H9 (cell line): ENCODE results near the gene NSUN3. TPM values are rescaled to one million over a fixed set of nuclear protein-coding genes. Genes with fewer than 3 reads are reported as not detected.

Experiments
- DNase-seq: peaks from one replicate; pipeline ENCODE4 v3.0.0-alpha.2; 2017
- H2AFZ ChIP-seq: one replicate; pipeline ENCODE4 v1.6.1; 2013; ENCODE audit warnings: mild to moderate bottlenecking, low read length, control low read depth, moderate library complexity
- H2AK5ac ChIP-seq: 2 replicates; pipeline ENCODE4 v1.6.1; 2013; ENCODE audit warnings: low read length, control low read depth, mixed read lengths; ENCODE audit not compliant: insufficient read length
- H2BK120ac ChIP-seq: one replicate; pipeline ENCODE4 v1.6.1; 2013; ENCODE audit warnings: low read depth, mild to moderate bottlenecking, low read length, control low read depth, inconsistent platforms; ENCODE audit not compliant: poor library complexity, severe bottlenecking
- H2BK12ac ChIP-seq: 2 replicates; pipeline ENCODE4 v1.6.1; 2013; ENCODE audit warnings: low read length, control low read depth, mixed read lengths, low read depth; ENCODE audit not compliant: insufficient read length
- H2BK15ac ChIP-seq: 2 replicates; pipeline ENCODE4 v1.6.1; 2013; ENCODE audit warnings: low read depth, low read length, control low read depth
- H2BK20ac ChIP-seq: one replicate; pipeline ENCODE4 v1.6.1; 2013; ENCODE audit warnings: low read depth, mild to moderate bottlenecking, low read length, control low read depth, inconsistent platforms; ENCODE audit not compliant: poor library complexity, severe bottlenecking
- H2BK5ac ChIP-seq: 2 replicates; pipeline ENCODE4 v1.6.1; 2013; ENCODE audit warnings: low read length, control low read depth, mixed read lengths; ENCODE audit not compliant: insufficient read length
- H3K14ac ChIP-seq: 2 replicates; pipeline ENCODE4 v1.6.1; 2013; ENCODE audit warnings: low read length, control low read depth; ENCODE audit not compliant: insufficient read depth
- H3K18ac ChIP-seq: 2 replicates; pipeline ENCODE4 v1.6.1; 2013; ENCODE audit warnings: low read depth, mild to moderate bottlenecking, mixed read lengths, low read length, control low read depth; ENCODE audit not compliant: insufficient read length
- H3K23ac ChIP-seq: 2 replicates; pipeline ENCODE4 v1.6.1; 2013; ENCODE audit warnings: low read length, control low read depth, mixed read lengths, low read depth; ENCODE audit not compliant: insufficient read length
- H3K23me2 ChIP-seq: 2 replicates; pipeline ENCODE4 v1.6.1; 2013; ENCODE audit warnings: low read depth, mild to moderate bottlenecking, mixed read lengths, low read length, control low read depth; ENCODE audit not compliant: insufficient read length, poor library complexity, severe bottlenecking
- H3K27ac ChIP-seq: 2 replicates; pipeline ENCODE4 v1.5.1; 2013; ENCODE audit warnings: low read length, control low read depth, mixed read lengths, low read depth; ENCODE audit not compliant: insufficient read length
- H3K27me3 ChIP-seq: 2 replicates; pipeline ENCODE4 v1.6.1; 2013; ENCODE audit warnings: low read length, control low read depth, inconsistent platforms; ENCODE audit not compliant: insufficient read depth
- H3K4ac ChIP-seq: 2 replicates; pipeline ENCODE4 v1.6.1; 2013; ENCODE audit warnings: low read depth, mild to moderate bottlenecking, control low read depth, inconsistent platforms, low read length, moderate library complexity
- H3K4me1 ChIP-seq: 2 replicates; pipeline ENCODE4 v1.6.1; 2013; ENCODE audit warnings: low read length, control low read depth, inconsistent platforms; ENCODE audit not compliant: insufficient read depth
- H3K4me2 ChIP-seq: 2 replicates; pipeline ENCODE4 v1.6.1; 2013; ENCODE audit warnings: low read length, control low read depth, mixed read lengths; ENCODE audit not compliant: insufficient read length, insufficient read depth
- H3K56ac ChIP-seq: 2 replicates; pipeline ENCODE4 v1.6.1; 2013; ENCODE audit warnings: low read depth, mild to moderate bottlenecking, mixed read lengths, low read length, control low read depth; ENCODE audit not compliant: insufficient read length
- H3K79me1 ChIP-seq: 2 replicates; pipeline ENCODE4 v1.6.1; 2013; ENCODE audit warnings: low read depth, mild to moderate bottlenecking, moderate library complexity, low read length, control low read depth, inconsistent platforms; ENCODE audit not compliant: insufficient read depth, poor library complexity, severe bottlenecking
- H3K79me2 ChIP-seq: 2 replicates; pipeline ENCODE4 v1.6.1; 2013; ENCODE audit warnings: low read length, control low read depth, inconsistent platforms; ENCODE audit not compliant: insufficient read depth
- H3K9ac ChIP-seq: 2 replicates; pipeline ENCODE4 v1.6.1; 2013; ENCODE audit warnings: low read length, control low read depth, mixed read lengths; ENCODE audit not compliant: insufficient read length; ENCODE audit errors: extremely low read depth
- H3K9me3 ChIP-seq: one replicate; pipeline ENCODE4 v1.6.1; 2013; ENCODE audit warnings: low read depth, low read length, inconsistent platforms; ENCODE audit not compliant: control insufficient read depth
- H3T11ph ChIP-seq: one replicate; pipeline ENCODE4 v1.6.1; 2013; ENCODE audit warnings: mild to moderate bottlenecking, low read length, control low read depth, inconsistent platforms
- H4K20me1 ChIP-seq: one replicate; pipeline ENCODE4 v1.6.1; 2013; ENCODE audit not compliant: control insufficient read depth, insufficient read length, insufficient read depth
- H4K5ac ChIP-seq: 2 replicates; pipeline ENCODE4 v1.6.1; 2013; ENCODE audit warnings: low read depth, mild to moderate bottlenecking, mixed read lengths, low read length, control low read depth; ENCODE audit not compliant: insufficient read length
- H4K8ac ChIP-seq: replicated peaks from 2 replicates; pipeline ENCODE4 v1.6.1; 2013; ENCODE audit warnings: low read length, control low read depth, mixed read lengths, low read depth; ENCODE audit not compliant: insufficient read length
- H4K91ac ChIP-seq: 2 replicates; pipeline ENCODE4 v1.6.1; 2013; ENCODE audit warnings: low read depth, mild to moderate bottlenecking, moderate library complexity, mixed read lengths, low read length, control low read depth; ENCODE audit not compliant: insufficient read length
- H3K27ac Mint-ChIP-seq, 3 experiments: 2 replicates in 2 of 3; 3 replicates in 1 of 3; pipeline ENCODE4 v1.8.0; 2020 to 2021; ENCODE audit warnings: mixed read lengths in 3 of 3, mild to moderate bottlenecking in 1 of 3, moderate library complexity in 1 of 3
- H3K27me3 Mint-ChIP-seq: 2 replicates; pipeline ENCODE4 v1.8.0; 2021; ENCODE audit warnings: low read depth, mild to moderate bottlenecking, moderate library complexity, mixed read lengths
- H3K36me3 Mint-ChIP-seq, 3 experiments: 2 replicates in 2 of 3; 3 replicates in 1 of 3; pipeline ENCODE4 v1.8.0; 2020 to 2021; ENCODE audit warnings: low read depth in 3 of 3, mixed read lengths in 3 of 3; ENCODE audit not compliant: insufficient read depth in 1 of 3
- H3K4me1 Mint-ChIP-seq, 2 experiments: 2 replicates each; pipeline ENCODE4 v1.8.0; 2020; ENCODE audit warnings: mixed read lengths in 2 of 2
- H3K4me3 Mint-ChIP-seq, 2 experiments: 2 replicates in 1 of 2; 3 replicates in 1 of 2; pipeline ENCODE4 v1.8.0; 2020 to 2021; ENCODE audit warnings: mild to moderate bottlenecking in 2 of 2, mixed read lengths in 2 of 2, moderate library complexity in 1 of 2
- H3K9me3 Mint-ChIP-seq, 2 experiments: 2 replicates in 1 of 2; 3 replicates in 1 of 2; pipeline ENCODE4 v1.8.0; 2020; ENCODE audit warnings: mild to moderate bottlenecking in 2 of 2, mixed read lengths in 2 of 2, moderate library complexity in 1 of 2
- WGBS: extraction: QIAGEN DNeasy Blood & Tissue Kit; methylation state at CpG from one replicate; pipeline ENCODE4 v1.1.7; 2013; ENCODE audit warnings: missing lambda C conversion rate, low lambda C conversion rate, mixed read lengths; ENCODE audit not compliant: insufficient read length; ENCODE audit errors: extremely low coverage; 5-methylcytosine and 5-hydroxymethylcytosine counted together
- long read RNA-seq: library from polyadenylated mRNA; unstranded; transcript quantifications from one replicate; pipeline ENCODE4 v2.0.0, GENCODE V29; 2020
- total RNA-seq: library from RNA; stranded (reverse); gene quantifications from 2 replicates; pipeline ENCODE4 v1.2.1, GENCODE V29; 2021
- TF ChIP-seq, protein P1 (sequence below): fragments of 200-600 bp; sonication (generic); conservative IDR thresholded peaks from 3 replicates; pipeline ENCODE4 v1.8.0; 2021; ENCODE audit warnings: antibody characterized with exemption, mild to moderate bottlenecking

The NSUN3 gene
- total RNA-seq = 7.4 and 9.4 TPM in 2 replicates
- long read RNA-seq, transcript NSUN3-201 (6 exons, 3,289 nt) = major isoform, 37 of 48 reads
- long read RNA-seq, partial matches to known transcripts = 1 of 48 reads
- long read RNA-seq, other reads (novel, unspliced or antisense) = 9 of 48 reads

GRCh38 chr3:94062513-94063404 lies at the start of gene NSUN3, which contains the start of gene DHFR2:
Gene NSUN3, plus strand, starts transcription at chr3:94063061. Its CDS starts 66 bp downstream, at chr3:94063127.
Gene DHFR2, minus strand, starts transcription at chr3:94062916. Its CDS starts 1,405 bp downstream, at chr3:94061511.
- Histone ChIP-seq H3K27me3 (no peaks in the 10 kb centered on the region), H2BK12ac (no peak within 1 kb of the TSS), H3K23ac (no peak within 1 kb of the TSS), H2AK5ac (no peak within 1 kb of the TSS), H3K23me2 (peaks cover 8% of the 10 kb centered on the region), H3K4ac (no peak within 1 kb of the TSS; the same call in 1 of the 2 replicates), H2AFZ (peak within 1 kb of the TSS; percentile 90), H3K9me3 (no peaks in the 10 kb centered on the region), H3T11ph (peak within 1 kb of the TSS; percentile 97), H3K27ac (peak within 1 kb of the TSS; percentile 72), H4K8ac (no peak within 1 kb of the TSS), H4K20me1 (no peaks in the 10 kb centered on the region), H2BK15ac (no peak within 1 kb of the TSS), H3K79me2 (no peaks in the 10 kb centered on the region; the same call in 1 of the 2 replicates), H2BK20ac (no peak within 1 kb of the TSS), H2BK120ac (no peak within 1 kb of the TSS), H3K56ac (no peak within 1 kb of the TSS), H3K4me2 (peak within 1 kb of the TSS; percentile 73), H4K91ac (no peak within 1 kb of the TSS), H3K4me1 (no peaks in the 10 kb centered on the region; the same call in none of the 2 replicates), H3K18ac (peak within 1 kb of the TSS; percentile 93), H3K14ac (peak within 1 kb of the TSS; percentile 99), H3K79me1 (peaks cover 4% of the 10 kb centered on the region), H4K5ac (no peak within 1 kb of the TSS), H3K9ac (peak within 1 kb of the TSS; percentile 89), H2BK5ac (no peak within 1 kb of the TSS)
- H3K4me3 Mint-ChIP-seq = peak within 1 kb of the TSS; percentile 96 to 98
- H3K27ac Mint-ChIP-seq = peak within 1 kb of the TSS; percentile 99 to 100 (median 100)
- peak; percentile 96 for DNase-seq
- peaks cover 8 to 15% (median 9%) of the 10 kb centered on the region in 3 experiments; a peak in 6 of 7 replicates for H3K36me3 Mint-ChIP-seq
- TF ChIP-seq, protein P1, sequence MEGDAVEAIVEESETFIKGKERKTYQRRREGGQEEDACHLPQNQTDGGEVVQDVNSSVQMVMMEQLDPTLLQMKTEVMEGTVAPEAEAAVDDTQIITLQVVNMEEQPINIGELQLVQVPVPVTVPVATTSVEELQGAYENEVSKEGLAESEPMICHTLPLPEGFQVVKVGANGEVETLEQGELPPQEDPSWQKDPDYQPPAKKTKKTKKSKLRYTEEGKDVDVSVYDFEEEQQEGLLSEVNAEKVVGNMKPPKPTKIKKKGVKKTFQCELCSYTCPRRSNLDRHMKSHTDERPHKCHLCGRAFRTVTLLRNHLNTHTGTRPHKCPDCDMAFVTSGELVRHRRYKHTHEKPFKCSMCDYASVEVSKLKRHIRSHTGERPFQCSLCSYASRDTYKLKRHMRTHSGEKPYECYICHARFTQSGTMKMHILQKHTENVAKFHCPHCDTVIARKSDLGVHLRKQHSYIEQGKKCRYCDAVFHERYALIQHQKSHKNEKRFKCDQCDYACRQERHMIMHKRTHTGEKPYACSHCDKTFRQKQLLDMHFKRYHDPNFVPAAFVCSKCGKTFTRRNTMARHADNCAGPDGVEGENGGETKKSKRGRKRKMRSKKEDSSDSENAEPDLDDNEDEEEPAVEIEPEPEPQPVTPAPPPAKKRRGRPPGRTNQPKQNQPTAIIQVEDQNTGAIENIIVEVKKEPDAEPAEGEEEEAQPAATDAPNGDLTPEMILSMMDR = no peak
- WGBS = no CpG with 5 or more reads among the region's 52 CpGs
- no peaks in the 10 kb centered on the region for H3K27me3 Mint-ChIP-seq
- peaks cover 0 to 2% of the 10 kb centered on the region in 2 experiments; a peak in 1 of 5 replicates for H3K9me3 Mint-ChIP-seq
- H3K4me1 Mint-ChIP-seq = peaks cover 5 to 8% of the 10 kb centered on the region in 2 experiments
